ENCODE results near the gene ABTB1.

ABTB1 gene

DNA sequence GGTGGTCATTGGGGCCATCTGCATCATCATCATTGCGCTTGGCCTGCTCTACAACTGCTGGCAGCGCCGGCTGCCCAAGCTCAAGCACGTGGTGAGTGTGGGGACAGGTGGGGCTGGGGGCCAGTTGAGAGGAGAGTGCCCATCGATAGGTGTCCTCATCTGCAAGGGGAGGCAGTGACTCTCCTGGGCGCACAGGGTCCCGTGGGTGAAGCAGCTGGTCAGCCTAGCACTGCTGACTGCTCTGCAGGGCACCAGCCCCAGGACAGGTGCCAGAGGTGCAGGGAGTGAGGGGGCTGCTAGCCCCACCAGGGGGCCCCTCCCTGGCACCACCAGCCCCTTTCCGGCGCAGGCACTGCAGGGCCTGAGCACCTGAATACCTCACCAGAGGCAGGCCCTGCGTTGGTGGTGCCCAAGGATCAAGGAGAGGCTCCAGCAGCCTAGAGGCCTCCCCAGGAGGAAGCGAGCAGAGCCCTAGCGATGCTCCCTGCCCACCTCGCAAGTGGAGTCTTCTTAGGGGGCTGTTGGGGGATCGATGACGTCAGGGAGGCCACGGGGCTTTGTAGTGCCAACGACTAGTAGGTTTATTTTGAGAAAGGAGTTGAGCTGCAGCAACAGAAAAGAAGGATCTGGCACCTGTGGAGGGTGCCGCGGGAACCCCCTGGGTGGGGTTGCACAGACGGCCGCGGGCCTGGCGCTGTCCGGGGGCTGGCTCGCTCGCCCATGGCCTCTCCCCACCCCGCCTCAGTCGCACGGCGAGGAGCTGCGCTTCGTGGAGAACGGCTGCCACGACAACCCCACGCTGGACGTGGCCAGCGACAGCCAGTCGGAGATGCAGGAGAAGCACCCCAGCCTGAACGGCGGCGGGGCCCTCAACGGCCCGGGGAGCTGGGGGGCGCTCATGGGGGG is 976 bp upstream of the ABTB1 start:
- H3K9me3 Mint-ChIP-seq, result no peaks in the 10 kb centered on the region
- H3K4me1 Mint-ChIP-seq, result peaks cover 29% of the 10 kb centered on the region
- peak overlapping the region; percentile 98 for H3K4me3 Mint-ChIP-seq
- H3K36me3 Mint-ChIP-seq, result peaks cover 8% of the 10 kb centered on the region
- no peaks in the 10 kb centered on the region for H3K27me3 Mint-ChIP-seq
- H3K27ac Mint-ChIP-seq, result peak overlapping the region; percentile 97
- DNase-seq (ENCODE audit: low spot score in 2 of 2) (peak; percentile 32 to 34), ATAC-seq (ENCODE audit: low read depth) (peak; percentile 7)

DNA sequence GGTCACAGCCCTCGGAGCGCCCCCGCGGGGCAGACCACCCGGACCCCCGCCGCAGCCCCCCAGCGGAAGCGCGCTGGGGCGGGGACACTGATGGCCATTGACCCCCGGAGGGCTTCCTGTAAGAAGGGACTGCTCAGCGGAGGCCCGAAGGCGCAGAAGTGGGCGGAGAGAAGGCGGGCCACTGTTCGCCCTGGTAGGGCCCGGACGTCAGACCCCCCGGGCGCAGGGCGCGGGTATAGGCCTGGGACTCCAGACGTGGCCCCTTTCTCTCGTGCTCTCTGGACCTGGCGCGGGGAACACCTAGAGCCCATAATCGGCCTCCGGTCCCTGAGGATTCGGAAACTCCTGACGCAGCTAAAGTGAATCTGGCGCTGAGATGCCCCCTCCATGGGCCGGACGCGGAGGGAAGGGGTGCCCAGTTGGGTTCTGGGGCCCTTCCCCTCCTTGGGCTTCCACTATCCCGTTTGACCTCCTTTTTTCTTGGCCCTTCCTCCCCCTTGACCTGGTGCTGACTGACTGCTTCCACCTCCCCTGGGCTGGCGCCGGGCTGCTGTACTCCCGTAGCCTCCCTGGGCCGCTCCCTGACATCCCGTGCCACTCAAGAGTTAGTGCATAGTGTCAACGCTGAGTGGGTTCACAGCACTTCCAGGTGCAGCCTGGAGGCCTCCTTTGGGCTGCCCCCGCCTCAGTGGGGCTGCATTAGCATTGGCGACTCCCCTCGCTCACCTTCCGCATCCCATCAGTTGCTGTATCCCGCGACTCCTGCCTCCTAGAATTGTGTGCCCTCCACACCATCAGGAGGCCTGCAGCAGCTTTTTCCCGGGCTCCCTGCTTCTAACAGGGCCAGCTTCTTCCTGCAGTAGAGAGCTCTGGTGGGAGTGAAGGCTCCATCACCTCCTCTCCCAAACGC is 694 bp downstream of the ABTB1 start:
- H3K4me1 Mint-ChIP-seq, result peaks cover 31% of the 10 kb centered on the region
- peak overlapping the region; percentile 86 for H3K4me3 Mint-ChIP-seq
- H3K9me3 Mint-ChIP-seq, result no peaks in the 10 kb centered on the region
- ATAC-seq (ENCODE audit: low read depth) (peak; percentile 51), DNase-seq (ENCODE audit: low spot score in 2 of 2) (peak in 1 of 2 donors; percentile 25)
- peaks cover 12% of the 10 kb centered on the region for H3K36me3 Mint-ChIP-seq
- H3K27me3 Mint-ChIP-seq, result no peaks in the 10 kb centered on the region
- H3K27ac Mint-ChIP-seq, result peak overlapping the region; percentile 80

DNA sequence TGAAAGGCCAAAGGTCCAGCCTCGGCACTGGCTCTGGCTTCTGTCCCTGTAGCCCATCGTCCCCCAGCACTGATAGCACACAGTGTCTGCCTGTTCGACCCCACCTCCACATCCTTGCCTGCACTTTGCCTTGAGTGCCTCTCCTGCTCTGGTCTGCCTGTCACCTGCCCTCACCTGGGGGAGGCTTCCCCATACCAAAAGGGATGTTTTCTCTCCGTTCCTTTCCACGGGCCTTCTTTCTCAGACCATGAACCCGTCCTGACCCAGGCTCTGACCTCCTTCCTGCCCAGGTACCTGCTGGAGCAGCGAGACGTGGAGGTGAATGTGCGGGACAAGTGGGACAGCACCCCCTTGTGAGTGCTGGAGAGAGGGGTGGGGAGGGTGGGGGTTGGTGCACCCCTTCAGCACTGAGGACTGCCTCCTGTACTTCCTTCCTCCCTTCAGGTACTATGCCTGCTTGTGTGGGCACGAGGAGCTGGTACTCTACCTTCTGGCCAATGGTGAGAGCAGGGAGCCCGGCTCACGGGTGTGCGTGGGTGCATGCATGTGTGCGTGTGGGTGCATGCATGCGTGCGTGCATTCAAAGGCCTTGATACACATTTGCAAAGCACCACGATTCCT is 1.5 kb downstream of the ABTB1 start:
- H3K27me3 Mint-ChIP-seq, result no peaks in the 10 kb centered on the region
- H3K36me3 Mint-ChIP-seq, result peaks cover 10% of the 10 kb centered on the region
- H3K9me3 Mint-ChIP-seq, result no peaks in the 10 kb centered on the region
- ATAC-seq (ENCODE audit: low read depth) (no peak), DNase-seq (ENCODE audit: low spot score in 2 of 2) (no peak)
- H3K4me3 Mint-ChIP-seq, result peak overlapping the region; percentile 86
- no peak overlapping the region for H3K27ac Mint-ChIP-seq
- H3K4me1 Mint-ChIP-seq, result peaks cover 31% of the 10 kb centered on the region

DNA sequence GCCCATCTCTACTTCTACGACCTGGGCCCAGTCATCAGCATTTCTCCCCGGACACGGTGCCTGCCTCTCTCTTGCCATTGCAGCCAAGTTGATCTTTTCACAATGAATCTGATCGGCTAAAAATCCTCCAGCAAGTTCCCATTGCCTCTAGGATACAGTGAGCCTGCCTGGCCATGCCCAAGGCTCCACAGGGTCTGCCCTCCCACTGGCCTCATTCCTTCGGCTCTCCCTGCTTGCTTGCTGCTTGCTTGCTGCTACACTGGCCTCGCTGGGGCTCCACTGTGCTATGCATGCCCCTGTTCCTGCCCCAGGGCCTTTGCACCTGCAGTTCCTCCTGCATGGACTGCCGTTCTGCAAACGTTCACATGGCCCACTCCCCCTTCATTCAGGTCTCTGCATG is 2.0 kb downstream of the ABTB1 start:
- DNase-seq (ENCODE audit: low spot score in 2 of 2) (no peak), ATAC-seq (ENCODE audit: low read depth) (no peak)
- Mint-ChIP-seq H3K4me3 (peak overlapping the region; percentile 58), H3K27ac (no peak overlapping the region), H3K36me3 (peaks cover 10% of the 10 kb centered on the region), H3K4me1 (peaks cover 31% of the 10 kb centered on the region), H3K9me3 (no peaks in the 10 kb centered on the region), H3K27me3 (no peaks in the 10 kb centered on the region)

DNA sequence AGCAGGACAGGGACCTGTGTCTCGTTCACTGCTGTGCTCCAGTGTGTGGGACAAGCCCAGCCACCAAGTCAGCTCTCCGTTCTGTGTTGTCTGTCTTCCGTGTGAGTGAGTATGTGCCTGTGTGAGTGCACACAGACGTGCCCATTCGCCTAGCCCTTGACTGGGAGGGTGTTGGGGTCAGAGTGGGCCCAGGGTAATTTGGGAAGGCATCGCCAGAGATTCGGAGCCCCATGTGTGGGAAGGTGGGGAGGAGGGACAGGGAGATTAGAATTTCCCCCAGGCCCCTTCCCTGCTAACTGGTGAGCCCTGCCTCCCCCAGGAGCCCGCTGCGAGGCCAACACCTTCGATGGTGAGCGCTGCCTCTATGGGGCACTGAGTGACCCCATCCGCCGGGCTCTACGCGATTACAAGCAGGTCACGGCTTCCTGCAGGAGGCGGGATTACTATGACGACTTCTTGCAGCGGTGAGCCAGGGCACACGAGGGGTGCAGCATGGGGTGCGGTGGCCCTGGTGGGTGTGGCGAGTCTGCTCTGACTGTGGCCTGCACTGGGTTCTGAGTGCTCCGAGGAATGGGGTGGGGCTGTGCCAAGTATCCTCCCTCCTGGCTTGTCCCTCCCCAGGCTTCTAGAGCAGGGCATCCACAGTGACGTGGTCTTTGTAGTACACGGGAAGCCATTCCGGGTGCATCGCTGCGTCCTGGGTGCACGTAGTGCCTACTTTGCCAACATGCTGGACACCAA is 3.1 kb downstream of the ABTB1 start:
- no peak overlapping the region for H3K4me3 Mint-ChIP-seq

DNA sequence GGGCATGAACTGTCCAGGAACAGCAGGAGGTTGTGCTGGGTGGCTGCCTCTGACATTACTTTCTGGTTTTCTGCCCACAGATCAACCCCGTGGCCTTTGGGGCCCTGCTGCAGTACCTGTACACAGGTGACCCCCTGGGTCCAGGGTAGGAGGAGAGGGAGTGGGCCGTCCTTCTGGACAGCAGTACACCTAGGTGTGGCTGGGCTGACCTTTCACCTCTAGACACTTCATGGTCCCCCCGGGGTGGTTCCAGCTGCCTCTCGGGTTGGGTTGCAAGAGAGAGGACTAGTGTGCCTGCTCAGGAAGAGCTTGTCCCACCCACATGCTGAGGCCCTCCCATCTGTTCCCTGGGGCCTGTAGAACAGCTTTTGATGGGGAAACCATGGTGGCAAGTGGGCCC is 3.7 kb downstream of the ABTB1 start:
- H3K9me3 Mint-ChIP-seq, result no peaks in the 10 kb centered on the region
- H3K27ac Mint-ChIP-seq, result no peak overlapping the region
- ATAC-seq (ENCODE audit: low read depth) (no peak), DNase-seq (ENCODE audit: low spot score in 2 of 2) (no peak)
- peaks cover 33% of the 10 kb centered on the region for H3K4me1 Mint-ChIP-seq
- peaks cover 12% of the 10 kb centered on the region for H3K36me3 Mint-ChIP-seq
- no peak overlapping the region for H3K4me3 Mint-ChIP-seq
- no peaks in the 10 kb centered on the region for H3K27me3 Mint-ChIP-seq

More for the DNA sequence above, 3.1 kb downstream of the ABTB1 start:
- no peaks in the 10 kb centered on the region for H3K9me3 Mint-ChIP-seq
- H3K27me3 Mint-ChIP-seq, result no peaks in the 10 kb centered on the region
- DNase-seq (ENCODE audit: low spot score in 2 of 2), result no peak
- peaks cover 31% of the 10 kb centered on the region for H3K4me1 Mint-ChIP-seq
- H3K27ac Mint-ChIP-seq, result no peak overlapping the region
- H3K36me3 Mint-ChIP-seq, result peaks cover 12% of the 10 kb centered on the region
- no peak for ATAC-seq (ENCODE audit: low read depth)

DNA sequence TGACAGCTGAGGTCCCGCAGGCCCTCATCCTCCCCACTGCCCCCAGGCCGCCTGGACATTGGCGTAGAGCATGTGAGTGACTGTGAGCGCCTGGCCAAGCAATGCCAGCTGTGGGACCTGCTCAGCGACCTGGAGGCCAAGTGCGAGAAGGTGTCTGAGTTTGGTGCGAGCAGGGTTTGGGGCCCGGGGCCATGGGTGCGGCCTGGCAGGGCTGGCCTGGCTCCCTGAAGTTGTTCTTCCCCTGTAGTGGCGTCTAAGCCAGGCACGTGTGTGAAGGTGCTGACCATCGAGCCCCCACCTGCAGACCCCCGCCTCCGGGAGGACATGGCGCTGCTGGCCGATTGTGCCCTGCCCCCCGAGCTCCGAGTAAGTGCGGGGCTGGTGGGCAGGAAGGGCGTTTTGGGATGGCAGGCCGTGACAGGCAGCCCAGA is 4.2 kb downstream of the ABTB1 start:
- no peaks in the 10 kb centered on the region for H3K27me3 Mint-ChIP-seq
- H3K4me3 Mint-ChIP-seq, result no peak overlapping the region
- peaks cover 12% of the 10 kb centered on the region for H3K36me3 Mint-ChIP-seq
- no peak overlapping the region for H3K27ac Mint-ChIP-seq
- H3K9me3 Mint-ChIP-seq, result no peaks in the 10 kb centered on the region
- peaks cover 34% of the 10 kb centered on the region for H3K4me1 Mint-ChIP-seq
- ATAC-seq (ENCODE audit: low read depth), result no peak
- no peak for DNase-seq (ENCODE audit: low spot score in 2 of 2)

DNA sequence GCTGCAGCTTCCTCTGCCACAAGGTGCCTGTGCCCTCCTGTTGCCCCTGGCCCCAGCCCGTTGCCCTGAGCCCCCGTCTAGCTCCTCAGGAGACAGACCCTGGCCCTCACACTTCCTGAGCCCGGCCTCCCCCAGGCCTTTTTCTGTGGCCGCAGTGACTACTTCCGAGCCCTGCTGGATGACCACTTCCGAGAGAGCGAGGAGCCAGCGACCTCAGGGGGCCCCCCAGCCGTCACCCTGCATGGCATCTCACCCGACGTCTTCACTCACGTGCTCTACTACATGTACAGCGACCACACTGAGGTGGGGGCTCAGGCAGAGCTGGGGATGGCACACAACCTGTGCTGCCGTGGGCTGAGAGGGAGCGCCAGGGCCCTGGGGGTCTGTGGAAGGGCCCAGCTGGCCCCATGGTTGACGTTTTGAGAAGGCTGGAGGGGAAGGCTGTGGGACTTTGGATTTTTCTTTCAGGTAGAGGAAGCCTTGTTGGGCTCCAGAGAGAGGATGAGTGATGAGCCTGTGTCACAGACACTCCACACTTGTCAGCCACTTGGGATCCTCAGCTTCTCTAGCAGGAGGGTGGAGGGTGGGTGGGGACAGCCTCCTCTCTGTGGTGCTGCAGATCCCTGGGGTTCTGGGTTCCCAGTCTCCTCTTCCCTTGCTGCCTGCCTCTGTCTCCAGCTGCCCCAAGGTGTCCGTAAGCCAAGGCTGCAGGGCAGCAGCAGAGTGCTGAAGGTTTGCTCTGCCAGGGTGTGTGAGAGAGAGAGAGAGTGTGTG is 5.0 kb downstream of the ABTB1 start:
- H3K9me3 Mint-ChIP-seq, result peaks cover 2% of the 10 kb centered on the region
- H3K36me3 Mint-ChIP-seq, result peaks cover 14% of the 10 kb centered on the region
- H3K4me1 Mint-ChIP-seq, result peaks cover 34% of the 10 kb centered on the region

DNA sequence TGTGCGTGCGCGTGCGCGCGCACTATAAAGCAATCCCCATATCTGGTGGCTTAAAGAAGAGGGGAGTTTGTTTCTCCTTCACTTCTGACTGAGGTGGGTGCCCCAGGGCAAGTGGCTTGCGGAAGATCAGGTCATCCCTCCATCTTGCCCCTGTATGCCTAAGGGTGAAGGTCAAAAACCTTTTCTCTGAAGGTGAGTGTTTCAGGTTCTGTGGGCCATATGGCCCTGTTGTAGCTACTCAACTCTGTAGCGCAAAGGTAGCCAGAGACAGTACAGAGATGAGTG is 5.5 kb downstream of the ABTB1 start:
- ATAC-seq (ENCODE audit: low read depth), result no peak
- Mint-ChIP-seq H3K4me3 (no peak overlapping the region), H3K9me3 (peaks cover 2% of the 10 kb centered on the region), H3K4me1 (peaks cover 34% of the 10 kb centered on the region), H3K27me3 (no peaks in the 10 kb centered on the region), H3K36me3 (peaks cover 14% of the 10 kb centered on the region), H3K27ac (no peak overlapping the region)
- no peak for DNase-seq (ENCODE audit: low spot score in 2 of 2)

More for the DNA sequence above, 5.0 kb downstream of the ABTB1 start:
- Mint-ChIP-seq H3K27me3 (no peaks in the 10 kb centered on the region), H3K27ac (no peak overlapping the region), H3K4me3 (no peak overlapping the region)
- DNase-seq (ENCODE audit: low spot score in 2 of 2), result no peak
- ATAC-seq (ENCODE audit: low read depth), result no peak

DNA sequence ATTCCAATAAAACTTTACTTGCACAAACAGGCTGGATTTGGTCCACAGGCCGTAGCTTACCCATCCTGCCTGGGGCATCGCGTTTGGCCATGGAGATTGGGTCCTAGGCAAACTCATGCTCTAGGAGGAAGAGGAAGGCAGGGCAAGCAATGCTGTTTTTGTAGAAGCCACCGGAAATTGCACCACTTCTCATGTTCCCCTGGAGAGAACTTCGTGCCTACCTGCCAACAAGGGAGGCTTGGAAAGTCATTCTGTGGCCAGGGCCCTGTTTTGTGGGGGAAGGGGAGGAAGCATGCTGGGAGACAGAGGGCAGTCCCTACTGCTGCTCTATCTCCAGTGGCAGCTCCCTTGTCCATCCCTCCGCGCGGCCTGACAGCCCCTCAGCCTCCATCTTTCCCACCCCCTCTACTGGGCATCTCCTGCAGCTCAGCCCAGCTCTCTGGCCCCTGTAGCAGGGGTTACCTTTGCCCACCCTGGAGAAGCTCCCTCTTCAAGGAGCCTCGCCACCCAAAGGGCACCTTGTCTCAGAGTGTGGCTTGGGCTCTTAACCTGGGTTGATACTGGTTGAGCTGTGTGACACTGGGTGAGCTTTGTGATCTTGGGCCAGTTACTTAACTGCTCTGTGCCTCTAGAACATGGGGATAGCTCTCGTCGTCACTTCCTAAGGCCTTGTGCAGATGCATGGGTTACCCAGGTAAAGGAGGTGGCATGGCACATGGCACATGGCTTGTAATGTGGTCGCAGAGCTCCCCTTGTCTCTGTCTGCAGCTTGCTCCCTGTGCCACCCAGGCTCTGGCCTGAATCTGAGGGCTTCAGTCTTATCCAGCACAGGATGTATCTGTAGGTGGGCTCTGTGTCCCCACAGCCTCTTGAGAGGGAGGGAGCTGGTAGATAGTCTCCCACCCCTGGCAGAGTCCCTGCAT is 6.1 kb downstream of the ABTB1 start:
- Mint-ChIP-seq H3K4me3 (no peak overlapping the region), H3K27me3 (no peaks in the 10 kb centered on the region), H3K27ac (no peak overlapping the region), H3K4me1 (peaks cover 31% of the 10 kb centered on the region), H3K9me3 (peaks cover 2% of the 10 kb centered on the region), H3K36me3 (peaks cover 14% of the 10 kb centered on the region)
- no peak for DNase-seq (ENCODE audit: low spot score in 2 of 2)
- no peak for ATAC-seq (ENCODE audit: low read depth)

DNA sequence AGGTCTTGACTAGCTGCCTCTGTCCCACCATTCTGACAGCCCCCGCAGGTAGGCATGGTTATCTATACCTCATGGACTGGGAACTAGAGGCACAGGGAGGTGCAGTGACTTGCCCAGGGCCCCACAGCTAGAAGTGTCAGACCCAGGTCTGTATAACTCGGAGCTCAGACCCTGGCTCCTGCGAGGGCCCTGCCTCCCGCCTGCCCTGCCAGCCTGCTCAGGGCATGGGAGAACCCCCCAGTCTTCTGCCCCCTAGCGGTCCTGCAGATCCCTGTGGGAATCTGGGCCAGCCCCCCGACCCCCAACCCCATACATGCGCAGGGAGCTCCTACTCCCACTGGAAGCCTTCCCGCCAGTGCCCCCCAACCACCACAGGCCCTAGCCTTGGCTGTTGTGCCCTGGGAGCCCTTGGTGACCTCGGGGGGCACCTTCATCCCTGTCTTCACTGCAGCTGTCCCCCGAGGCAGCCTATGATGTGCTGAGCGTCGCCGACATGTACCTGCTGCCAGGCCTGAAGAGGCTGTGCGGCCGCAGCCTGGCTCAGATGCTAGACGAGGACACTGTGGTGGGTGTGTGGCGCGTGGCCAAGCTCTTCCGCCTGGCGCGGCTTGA is 6.9 kb downstream of the ABTB1 start:
- Mint-ChIP-seq H3K27me3 (no peaks in the 10 kb centered on the region), H3K9me3 (peaks cover 2% of the 10 kb centered on the region), H3K36me3 (peaks cover 14% of the 10 kb centered on the region), H3K27ac (no peak overlapping the region), H3K4me3 (no peak overlapping the region), H3K4me1 (peaks cover 24% of the 10 kb centered on the region)
- no peak for DNase-seq (ENCODE audit: low spot score in 2 of 2)
- ATAC-seq (ENCODE audit: low read depth), result no peak

DNA sequence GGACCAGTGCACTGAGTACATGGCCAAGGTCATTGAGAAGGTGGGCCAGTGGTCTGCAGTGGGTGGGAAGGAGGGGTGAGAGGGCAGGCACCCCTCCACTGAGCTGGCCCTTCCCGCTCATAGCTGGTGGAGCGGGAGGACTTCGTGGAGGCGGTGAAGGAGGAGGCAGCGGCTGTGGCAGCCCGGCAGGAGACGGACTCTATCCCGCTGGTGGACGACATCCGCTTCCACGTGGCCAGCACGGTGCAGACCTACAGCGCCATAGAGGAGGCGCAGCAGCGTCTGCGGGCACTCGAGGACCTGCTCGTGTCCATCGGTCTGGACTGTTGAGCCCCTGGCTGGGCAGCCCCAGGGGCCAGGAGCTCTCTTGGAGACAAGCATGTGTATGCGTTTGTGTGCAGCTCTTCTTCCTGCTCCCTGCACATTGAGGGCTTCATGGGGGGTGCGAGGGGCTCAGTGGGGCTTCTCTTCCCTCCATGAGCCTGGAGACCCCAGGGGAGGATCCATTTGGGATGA is 7.5 kb downstream of the ABTB1 start:
- Mint-ChIP-seq H3K4me1 (peaks cover 20% of the 10 kb centered on the region), H3K4me3 (no peak overlapping the region), H3K36me3 (peaks cover 12% of the 10 kb centered on the region), H3K9me3 (peaks cover 2% of the 10 kb centered on the region), H3K27me3 (no peaks in the 10 kb centered on the region), H3K27ac (no peak overlapping the region)
- DNase-seq (ENCODE audit: low spot score in 2 of 2) (no peak), ATAC-seq (ENCODE audit: low read depth) (no peak)

Measured in memory B cell (primary cell).